Common myeloid progenitor, CD34-positive (primary cell): Measurements from ENCODE around the gene ARHGAP19.

Experiments
- CTCF ChIA-PET: fragments of 350-600 bp; sonication (Branson Sonifier 250); formaldehyde crosslinking; loops from one replicate; lab custom pipeline; 2021; ENCODE audit warnings: antibody characterized with exemption; lab: Charles Lee
- POLR2A ChIA-PET: fragments of 350-600 bp; sonication (Branson Sonifier 250); formaldehyde crosslinking; loops from one replicate; lab custom pipeline; 2021; ENCODE audit warnings: antibody characterized with exemption; lab: Charles Lee
- DNase-seq, 3 donors: peaks; one replicate each; pipeline versions ENCODE4 v3.0.0 to v3.0.0-alpha.2; 2013
- H3K27ac ChIP-seq, 2 experiments: 1 replicate in 1 of 2; 2 replicates in 1 of 2; pipeline ENCODE4 v1.7.0; 2013; ENCODE audit warnings: inconsistent platforms in 2 of 2, low read length in 2 of 2, mild to moderate bottlenecking in 2 of 2, low read depth in 1 of 2, moderate library complexity in 1 of 2; ENCODE audit not compliant: severe bottlenecking in 2 of 2, insufficient read depth in 1 of 2, poor library complexity in 1 of 2
- H3K27me3 ChIP-seq, 5 experiments: replicated peaks in 2 of 5; 1 replicate in 3 of 5; 2 replicates in 2 of 5; pipeline versions ENCODE4 v1.6.1 to v1.7.0; 2013; ENCODE audit warnings: low read length in 4 of 5, mild to moderate bottlenecking in 2 of 5, moderate library complexity in 2 of 5, inconsistent platforms in 1 of 5; ENCODE audit not compliant: insufficient read depth in 5 of 5, control insufficient read depth in 4 of 5
- H3K36me3 ChIP-seq, 4 experiments: 1 replicate in 2 of 4; 2 replicates in 2 of 4; pipeline versions ENCODE4 v1.6.1 to v1.7.0; 2013; ENCODE audit warnings: low read length in 3 of 4, control low read depth in 1 of 4, mild to moderate bottlenecking in 1 of 4; ENCODE audit not compliant: control insufficient read depth in 4 of 4, insufficient read depth in 4 of 4
- H3K4me1 ChIP-seq, 4 experiments: 1 replicate in 3 of 4; 2 replicates in 1 of 4; pipeline versions ENCODE4 v1.6.1 to v1.7.1; 2013; ENCODE audit warnings: low read length in 3 of 4, mild to moderate bottlenecking in 3 of 4, control low read depth in 1 of 4, inconsistent platforms in 1 of 4, moderate library complexity in 1 of 4; ENCODE audit not compliant: control insufficient read depth in 4 of 4, insufficient read depth in 4 of 4; ENCODE audit errors: control extremely low read depth in 1 of 4
- H3K4me3 ChIP-seq, 7 experiments: 1 replicate in 4 of 7; 2 replicates in 3 of 7; pipeline versions ENCODE4 v1.5.1 to v1.7.0; 2013; ENCODE audit warnings: mild to moderate bottlenecking in 7 of 7, low read length in 6 of 7, moderate library complexity in 6 of 7, inconsistent platforms in 2 of 7, low read depth in 2 of 7, control low read depth in 1 of 7; ENCODE audit not compliant: insufficient read depth in 4 of 7, control insufficient read depth in 1 of 7; ENCODE audit errors: extremely low read depth in 1 of 7
- H3K9me3 ChIP-seq, 5 experiments: 1 replicate in 4 of 5; 2 replicates in 1 of 5; pipeline versions ENCODE4 v1.6.1 to v1.7.1; 2013; ENCODE audit warnings: low read length in 4 of 5, mild to moderate bottlenecking in 2 of 5, inconsistent platforms in 1 of 5, low read depth in 1 of 5, moderate library complexity in 1 of 5; ENCODE audit not compliant: control insufficient read depth in 4 of 5, insufficient read depth in 2 of 5; ENCODE audit errors: control extremely low read depth in 1 of 5
- WGBS: methylation state at CpG from one replicate; pipeline ENCODE4 v1.1.5; 2013; ENCODE audit not compliant: insufficient coverage; 5-methylcytosine and 5-hydroxymethylcytosine counted together

Gene ARHGAP19

GRCh38 chr10:97321804-97322190 is 29.4 kb upstream of the ARHGAP19 start:
- H3K27ac ChIP-seq = no peak overlapping the region
- ChIA-PET POLR2A (interaction anchor here (1.1 kb wide), 1 partner anchor 9 kb away, joined by 3 read pairs; no protein-coding TSS in a partner anchor), CTCF (interaction anchor here (0.9 to 2.6 kb wide), 3 partner anchors 11 to 35 kb away, joined by 3 to 25 read pairs (median 5); partner anchors contain the start of gene FRAT2)
- H3K36me3 ChIP-seq = no peaks in the 10 kb centered on the region
- H3K9me3 ChIP-seq = no peaks in the 10 kb centered on the region
- WGBS = 90% methylated on average over 3 of the region's 3 CpGs
- peak overlapping the region in 5 of 7 experiments; percentile 45 to 91 (median 78) for H3K4me3 ChIP-seq
- DNase-seq = no peak
- no peaks in the 10 kb centered on the region for H3K27me3 ChIP-seq
- peaks cover 15 to 36% (median 30%) of the 10 kb centered on the region in 4 experiments for H3K4me1 ChIP-seq

DNA sequence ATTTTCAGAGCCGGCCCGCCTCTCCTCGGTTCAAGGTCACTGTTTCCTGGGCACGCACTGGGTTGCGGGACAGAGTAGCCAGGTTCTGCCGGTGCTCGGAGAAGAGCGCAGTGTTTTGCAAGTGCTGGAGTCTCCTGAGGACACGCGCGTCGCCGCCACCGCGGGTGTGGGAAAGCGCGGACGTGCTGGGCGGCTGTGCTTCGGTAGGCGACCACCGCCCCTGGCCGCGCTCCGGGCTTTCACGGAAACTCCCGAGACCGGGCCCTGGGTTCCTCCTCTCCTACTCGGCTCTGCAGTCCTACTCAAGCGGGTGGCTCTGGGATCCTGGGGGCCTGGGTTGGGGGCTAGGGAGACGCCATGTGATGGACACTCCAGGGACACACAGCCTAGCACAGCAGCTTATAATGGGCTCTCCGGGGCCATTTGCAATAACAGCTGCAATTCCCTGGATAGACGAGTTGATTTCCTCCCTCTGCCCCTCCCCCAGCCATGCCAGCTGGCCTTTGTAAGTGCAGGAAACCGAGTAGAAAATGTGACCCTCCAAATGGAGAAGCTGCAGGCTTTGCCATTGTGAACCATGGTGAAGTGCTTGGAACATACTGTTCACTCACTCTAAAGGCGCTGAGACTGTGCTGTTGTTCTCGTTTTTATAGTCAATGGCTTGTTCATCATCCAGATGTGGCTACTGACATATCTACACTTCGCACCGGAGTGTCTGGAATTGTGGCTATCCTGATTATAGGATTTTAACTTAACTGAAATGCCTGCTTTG is 28.8 kb upstream of the ARHGAP19 start:
- ChIA-PET POLR2A (interaction anchor here (1.1 kb wide), 1 partner anchor 10 kb away, joined by 3 read pairs; no protein-coding TSS in a partner anchor), CTCF (interaction anchor here (0.9 to 2.6 kb wide), 2 partner anchors 12 to 35 kb away, joined by 3 to 25 read pairs; partner anchors contain the start of gene FRAT2)
- no peaks in the 10 kb centered on the region for H3K9me3 ChIP-seq
- peak overlapping the region; percentile 8 to 91 (median 78) for H3K4me3 ChIP-seq
- H3K36me3 ChIP-seq = no peaks in the 10 kb centered on the region
- peak; percentile 19 to 74 (median 73) for DNase-seq
- WGBS = 3% methylated on average over 33 of the region's 38 CpGs
- no peak overlapping the region for H3K27ac ChIP-seq
- peaks cover 15 to 36% (median 30%) of the 10 kb centered on the region in 4 experiments for H3K4me1 ChIP-seq
- no peaks in the 10 kb centered on the region for H3K27me3 ChIP-seq

DNA sequence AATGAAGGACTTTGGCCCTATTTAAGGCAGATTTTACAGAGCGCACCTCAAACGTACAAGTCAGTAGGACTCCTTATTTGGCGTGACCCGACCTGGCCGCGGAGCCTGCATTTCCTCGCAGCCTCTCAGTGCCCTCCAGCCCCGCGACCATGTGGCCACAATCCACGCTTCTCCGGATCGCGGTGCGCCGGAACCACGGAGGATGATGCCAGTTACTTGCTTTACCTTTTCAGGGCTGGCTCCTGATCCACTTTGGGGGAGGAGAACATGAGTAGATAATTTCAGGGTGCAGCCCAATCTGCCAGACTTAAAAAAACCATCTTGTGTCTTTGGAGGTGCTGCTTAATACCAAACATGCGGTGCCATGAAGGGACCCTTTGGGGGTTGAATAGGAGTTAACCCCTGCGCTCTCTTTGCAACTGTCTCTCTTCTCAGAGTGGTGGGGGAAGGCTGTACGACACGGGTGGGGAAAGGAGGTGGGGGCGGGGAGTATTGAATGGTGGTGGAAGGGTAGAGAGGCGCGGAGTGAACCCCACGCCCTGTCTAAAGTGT is 28.1 kb upstream of the ARHGAP19 start:
- Histone ChIP-seq H3K4me1 (peaks cover 15 to 36% (median 30%) of the 10 kb centered on the region in 4 experiments), H3K4me3 (peak overlapping the region; percentile 68 to 91 (median 78)), H3K9me3 (no peaks in the 10 kb centered on the region), H3K36me3 (no peaks in the 10 kb centered on the region), H3K27ac (no peak overlapping the region), H3K27me3 (no peaks in the 10 kb centered on the region)
- WGBS = under 1% methylated on average over 20 of the region's 24 CpGs
- ChIA-PET CTCF (interaction anchor here (0.7 to 2.6 kb wide), 7 partner anchors 10 to 32 kb away, joined by 3 to 31 read pairs (median 4); partner anchors contain the start of genes ARHGAP19 and FRAT2), POLR2A (interaction anchor here (1.1 to 2.6 kb wide), 3 partner anchors 10 to 13 kb away, joined by 4 to 23 read pairs (median 4); partner anchors contain the start of gene FRAT2)
- DNase-seq = no peak

GRCh38 chr10:97319671-97320479 is 27.4 kb upstream of the ARHGAP19 start:
- Histone ChIP-seq H3K36me3 (no peaks in the 10 kb centered on the region), H3K27ac (no peak overlapping the region), H3K9me3 (no peaks in the 10 kb centered on the region), H3K4me3 (peak overlapping the region; percentile 68 to 91 (median 78)), H3K27me3 (no peaks in the 10 kb centered on the region), H3K4me1 (peaks cover 15 to 36% (median 30%) of the 10 kb centered on the region in 4 experiments)
- DNase-seq = peak; percentile 75 to 86 (median 77)
- ChIA-PET POLR2A (interaction anchor here (0.9 to 2.6 kb wide), 6 partner anchors 9 to 41 kb away, joined by 3 to 23 read pairs (median 4); partner anchors contain the start of gene FRAT2), CTCF (interaction anchor here (0.7 to 2.6 kb wide), 11 partner anchors 8 to 80 kb away, joined by 3 to 31 read pairs (median 3); partner anchors contain the start of genes ARHGAP19 and FRAT2)
- WGBS = under 1% methylated on average over 80 of the region's 83 CpGs

DNA sequence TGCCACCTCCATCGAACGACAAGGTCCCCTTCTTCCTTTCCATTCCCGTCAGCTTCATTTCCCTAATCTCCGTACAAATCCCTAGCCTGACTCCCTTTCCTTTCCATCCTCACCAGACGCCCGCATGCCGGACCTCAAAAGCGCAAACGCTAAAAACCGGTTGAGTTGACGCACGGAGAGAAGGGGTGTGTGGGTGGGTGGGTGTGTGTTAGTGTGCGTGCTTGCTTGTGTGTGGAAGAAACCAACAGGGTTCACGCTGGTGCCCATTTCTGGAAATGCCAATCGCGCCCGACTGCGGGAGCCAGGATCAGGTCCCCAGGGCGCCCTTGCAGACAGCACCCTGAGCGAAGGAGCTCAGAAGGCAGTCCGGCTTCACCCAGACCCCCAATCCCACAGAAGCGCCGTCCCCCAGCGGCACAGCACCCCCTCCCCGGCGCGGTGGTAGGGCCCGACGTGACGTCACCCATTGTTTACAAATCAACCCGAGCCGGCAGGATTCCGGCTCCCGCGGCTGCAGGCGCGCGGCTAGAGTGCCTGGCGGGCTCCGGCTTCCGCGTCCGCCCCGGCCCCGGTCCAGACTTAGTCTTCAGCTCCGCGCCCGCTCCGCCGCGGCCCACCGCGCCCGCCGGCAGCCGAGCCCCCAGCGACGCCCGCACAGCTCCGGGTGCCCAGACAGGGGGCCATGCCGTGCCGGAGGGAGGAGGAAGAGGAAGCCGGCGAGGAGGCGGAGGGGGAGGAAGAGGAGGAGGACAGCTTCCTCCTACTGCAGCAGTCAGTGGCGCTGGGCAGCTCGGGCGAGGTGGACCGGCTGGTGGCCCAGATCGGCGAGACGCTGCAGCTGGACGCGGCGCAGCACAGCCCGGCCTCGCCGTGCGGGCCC is 26.6 kb upstream of the ARHGAP19 start, which contains the start of gene FRAT1:
Gene FRAT1 (plus strand): TSS at position 500 of the 880 bp plus-strand sequence. CDS start 183 bp downstream, at position 683.
- Histone ChIP-seq H3K9me3 (no peaks in the 10 kb centered on the region), H3K36me3 (no peaks in the 10 kb centered on the region), H3K27ac (peak within 1 kb of the TSS; percentile 99 to 100), H3K4me3 (peak within 1 kb of the TSS; percentile 68 to 91 (median 78)), H3K4me1 (peaks cover 15 to 36% (median 30%) of the 10 kb centered on the region in 4 experiments), H3K27me3 (no peaks in the 10 kb centered on the region)
- 0% methylated on average over 40 of the region's 79 CpGs for WGBS
- DNase-seq = peak; percentile 91 to 94 (median 92)
- ChIA-PET POLR2A (interaction anchor here (0.9 to 2.6 kb wide), 6 partner anchors 8 to 40 kb away, joined by 3 to 23 read pairs (median 4); partner anchors contain the start of gene FRAT2), CTCF (interaction anchor here (0.9 to 2.6 kb wide), 9 partner anchors 9 to 81 kb away, joined by 3 to 31 read pairs (median 3); partner anchors contain the start of genes ARHGAP19 and FRAT2)
